Neural cell (in vitro differentiated cells): ENCODE measurements around the gene LGALS3BP.

Experiments used
- CTCF ChIP-seq: fragments of 450-650 bp; IDR thresholded peaks from 2 replicates; pipeline ENCODE4 v1.5.1; 2014; ENCODE audit warnings: antibody characterized with exemption, mild to moderate bottlenecking, moderate library complexity; ENCODE audit not compliant: poor library complexity, severe bottlenecking
- EP300 ChIP-seq: fragments of 450-650 bp; conservative IDR thresholded peaks from 2 replicates; pipeline ENCODE4 v1.6.1; 2014; ENCODE audit warnings: antibody characterized with exemption, mild to moderate bottlenecking, moderate library complexity; ENCODE audit not compliant: poor library complexity, severe bottlenecking
- EZH2 ChIP-seq: fragments of 200-600, 300-800 bp; shearing (Covaris generic), sonication (generic); IDR thresholded peaks from 2 replicates; pipeline ENCODE4 v1.6.1; 2014; ENCODE audit warnings: antibody characterized with exemption, low read length, borderline replicate concordance, mild to moderate bottlenecking; ENCODE audit not compliant: insufficient read depth, poor library complexity, severe bottlenecking
- MXI1 ChIP-seq: fragments of 450-650 bp; conservative IDR thresholded peaks from 2 replicates; pipeline ENCODE4 v1.6.1; 2014; ENCODE audit warnings: antibody characterized with exemption, mild to moderate bottlenecking; ENCODE audit not compliant: poor library complexity, severe bottlenecking
- POLR2AphosphoS5 ChIP-seq: IDR thresholded peaks from 2 replicates; pipeline ENCODE4 v1.6.1; 2012
- RAD21 ChIP-seq: fragments of 450-650 bp; conservative IDR thresholded peaks from 2 replicates; pipeline ENCODE4 v1.6.1; 2014; ENCODE audit warnings: antibody characterized with exemption, mild to moderate bottlenecking, moderate library complexity
- REST ChIP-seq: IDR thresholded peaks from 2 replicates; pipeline ENCODE4 v1.6.1; 2012; ENCODE audit warnings: borderline replicate concordance
- SMC3 ChIP-seq: fragments of 450-650 bp; conservative IDR thresholded peaks from 2 replicates; pipeline ENCODE4 v1.6.1; 2014; ENCODE audit warnings: antibody characterized with exemption, mild to moderate bottlenecking, moderate library complexity; ENCODE audit not compliant: poor library complexity
- TAF1 ChIP-seq: IDR thresholded peaks from 2 replicates; pipeline ENCODE4 v1.6.1; 2012; ENCODE audit warnings: low read depth

- TF ChIP-seq POLR2AphosphoS5 (no peak), CTCF (no peak), RAD21 (no peak), EZH2 (no peak), TAF1 (no peak), EP300 (no peak), REST (no peak), SMC3 (no peak), MXI1 (no peak)
Observed at GRCh38 chr17:79022507-79022991, 42.8 kb upstream of the LGALS3BP start.
